GM23248 (cell line): ENCODE results near the gene TSPAN5. TPM values are rescaled to one million over a fixed set of nuclear protein-coding genes. Genes with fewer than 3 reads are reported as not detected.

Source experiments
- DNase-seq: peaks from one replicate; pipeline ENCODE4 v3.0.0-alpha.2; 2015
- H2AFZ ChIP-seq: fragments of 200-600 bp; sonication (generic); 2 replicates; pipeline ENCODE4 v1.6.1; 2016; ENCODE audit warnings: antibody characterized with exemption
- H3F3A ChIP-seq: fragments of 200-600 bp; sonication (generic); 2 replicates; pipeline ENCODE4 v1.6.1; 2016; ENCODE audit warnings: mild to moderate bottlenecking, antibody characterized with exemption, mixed run types; ENCODE audit not compliant: insufficient read depth
- H3K27ac ChIP-seq: fragments of 200-600 bp; sonication (generic); 2 replicates; pipeline ENCODE4 v1.5.1; 2016; ENCODE audit warnings: mild to moderate bottlenecking
- H3K27me3 ChIP-seq: fragments of 200-600 bp; sonication (generic); replicated peaks from 2 replicates; pipeline ENCODE4 v1.6.1; 2016; ENCODE audit warnings: mild to moderate bottlenecking; ENCODE audit not compliant: insufficient read depth
- H3K36me3 ChIP-seq: fragments of 200-600 bp; sonication (generic); 2 replicates; pipeline ENCODE4 v1.6.1; 2016; ENCODE audit warnings: low read depth, mild to moderate bottlenecking
- H3K4me1 ChIP-seq: fragments of 200-600 bp; sonication (generic); 2 replicates; pipeline ENCODE4 v1.6.1; 2016; ENCODE audit warnings: mild to moderate bottlenecking; ENCODE audit not compliant: insufficient read depth
- H3K4me2 ChIP-seq: fragments of 200-600 bp; sonication (generic); one replicate; pipeline ENCODE4 v1.6.1; 2016; ENCODE audit warnings: mild to moderate bottlenecking; ENCODE audit not compliant: unreplicated experiment
- H3K4me3 ChIP-seq: fragments of 200-600 bp; sonication (generic); 2 replicates; pipeline ENCODE4 v1.5.1; 2016; ENCODE audit warnings: mild to moderate bottlenecking
- H3K79me2 ChIP-seq: fragments of 200-600 bp; sonication (generic); 2 replicates; pipeline ENCODE4 v1.6.1; 2016; ENCODE audit warnings: mild to moderate bottlenecking; ENCODE audit not compliant: insufficient read depth
- H3K9ac ChIP-seq: fragments of 200-600 bp; sonication (generic); 2 replicates; pipeline ENCODE4 v1.6.1; 2016; ENCODE audit warnings: mild to moderate bottlenecking
- H3K9me2 ChIP-seq: fragments of 200-600 bp; sonication (generic); 2 replicates; pipeline ENCODE4 v1.6.1; 2016; ENCODE audit warnings: mixed run types, mild to moderate bottlenecking, moderate library complexity; ENCODE audit not compliant: insufficient read depth
- H3K9me3 ChIP-seq: fragments of 200-600 bp; sonication (generic); one replicate; pipeline ENCODE4 v1.6.1; 2017; ENCODE audit warnings: low read depth
- H4K20me1 ChIP-seq: fragments of 200-600 bp; sonication (generic); 2 replicates; pipeline ENCODE4 v1.6.0; 2016; ENCODE audit not compliant: insufficient read depth
- EZH2 ChIP-seq: fragments of 200-600 bp; sonication (generic); IDR thresholded peaks from 2 replicates; pipeline ENCODE4 v1.6.1; 2018; ENCODE audit warnings: antibody characterized with exemption, mild to moderate bottlenecking; ENCODE audit not compliant: insufficient read depth, poor library complexity, severe bottlenecking
- EZH2phosphoT487 ChIP-seq: fragments of 200-600 bp; sonication (generic); IDR thresholded peaks from 2 replicates; pipeline ENCODE4 v1.6.1; 2018; ENCODE audit warnings: antibody characterized with exemption, moderate library complexity, mild to moderate bottlenecking, low read depth; ENCODE audit not compliant: insufficient read depth
- WGBS, 2 experiments: methylation state at CpG; one replicate each; pipeline ENCODE4 v1.1.6; 2015 to 2017; ENCODE audit warnings: low lambda C conversion rate in 2 of 2, low coverage in 1 of 2; ENCODE audit errors: missing lambda C conversion rate in 2 of 2; 5-methylcytosine and 5-hydroxymethylcytosine counted together
- in situ Hi-C: fragments of 300-500 bp; cut with MboI; formaldehyde crosslinking; loops from 2 replicates; pipeline ENCODE4 v1.15.0; 2020
- polyA plus RNA-seq: library from polyadenylated mRNA; unstranded; fragments of >200 nt; fragmentation: Nextera tagmentation; extraction: Ambion mirVana; gene quantifications from 2 replicates; pipeline ENCODE4 v1.2.1, GENCODE V29; 2016
- total RNA-seq: library from RNA; depleted of rRNA; stranded (reverse); fragments of >200 nt; shearing (Covaris generic); gene quantifications from 2 replicates; pipeline ENCODE4 v1.2.3, GENCODE V29; 2014

Gene TSPAN5
- total and polyA plus RNA-seq, 2 experiments from 2014 or later = 61.9 to 76.6 TPM

GRCh38 chr4:98673288-98673644 is 14.9 kb upstream of the TSPAN5 start:
- H3K27me3 ChIP-seq = no peaks in the 10 kb centered on the region
- DNase-seq = no peak
- no peaks in the 10 kb centered on the region for H3F3A ChIP-seq
- no peaks in the 10 kb centered on the region for H3K4me1 ChIP-seq
- H3K4me2 ChIP-seq = no peak overlapping the region
- in situ Hi-C loops = loop anchor here (25.0 kb wide), 1 partner anchor 211 kb away; no protein-coding TSS in a partner anchor
- no peak overlapping the region for H3K9ac ChIP-seq
- no peaks in the 10 kb centered on the region for H4K20me1 ChIP-seq
- TF ChIP-seq EZH2phosphoT487 (no peak), EZH2 (no peak)
- 82 to 86% methylated on average over 3 to 4 of the region's 4 CpGs for WGBS, 2 experiments
- H3K9me3 ChIP-seq = no peaks in the 10 kb centered on the region
- no peak overlapping the region for H3K27ac ChIP-seq
- no peak overlapping the region for H3K4me3 ChIP-seq
- H2AFZ ChIP-seq = no peak overlapping the region
- no peaks in the 10 kb centered on the region for H3K9me2 ChIP-seq
- H3K36me3 ChIP-seq = no peaks in the 10 kb centered on the region
- no peaks in the 10 kb centered on the region for H3K79me2 ChIP-seq

DNA sequence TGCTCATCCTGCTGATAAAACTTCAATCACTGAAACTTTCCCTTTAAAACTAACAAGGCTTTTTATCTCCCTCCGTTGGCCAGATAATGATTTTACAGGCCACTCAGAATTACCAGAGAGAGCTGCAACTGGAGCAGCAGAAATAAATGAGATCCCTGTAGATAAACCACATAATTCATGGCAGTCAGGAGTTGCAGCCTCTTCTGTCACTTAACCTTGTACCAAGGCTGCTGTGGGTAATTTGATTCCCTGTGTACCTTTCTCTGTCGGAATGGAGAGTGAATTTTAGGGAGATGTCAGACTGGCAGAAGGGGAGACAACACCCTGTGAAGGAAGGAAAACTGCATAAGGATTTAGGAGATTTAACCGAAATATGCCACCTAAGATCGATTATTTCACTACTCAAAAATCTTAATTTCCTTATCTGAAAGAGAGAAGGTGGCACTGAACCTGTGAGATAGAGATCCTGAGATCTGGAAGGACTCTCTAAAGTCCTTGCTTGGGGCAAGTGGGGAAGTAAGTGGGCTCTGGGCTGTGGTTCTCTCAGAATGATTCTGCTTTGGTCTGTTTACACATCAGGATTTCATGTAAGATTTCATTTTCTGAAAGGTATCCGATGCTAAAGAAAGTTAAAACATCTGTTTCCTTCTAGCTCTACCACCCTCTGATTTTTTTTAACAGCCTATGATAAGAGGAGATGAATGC is 14.3 kb upstream of the TSPAN5 start:
- no peak overlapping the region for H3K9ac ChIP-seq
- H3F3A ChIP-seq = no peaks in the 10 kb centered on the region
- in situ Hi-C loops = loop anchor here (25.0 kb wide), 1 partner anchor 210 kb away; no protein-coding TSS in a partner anchor
- H3K9me3 ChIP-seq = no peaks in the 10 kb centered on the region
- H3K27ac ChIP-seq = no peak overlapping the region
- no peak for DNase-seq
- no peaks in the 10 kb centered on the region for H3K9me2 ChIP-seq
- H4K20me1 ChIP-seq = no peaks in the 10 kb centered on the region
- H3K4me3 ChIP-seq = no peak overlapping the region
- H3K79me2 ChIP-seq = no peaks in the 10 kb centered on the region
- H3K4me2 ChIP-seq = no peak overlapping the region
- no peak overlapping the region for H2AFZ ChIP-seq
- 68 to 71% methylated on average over 5 of the region's 5 CpGs for WGBS, 2 experiments
- no peak for TF ChIP-seq EZH2
- no peak for TF ChIP-seq EZH2phosphoT487
- H3K27me3 ChIP-seq = no peaks in the 10 kb centered on the region
- no peaks in the 10 kb centered on the region for H3K4me1 ChIP-seq
- no peaks in the 10 kb centered on the region for H3K36me3 ChIP-seq

GRCh38 chr4:98671131-98671530 is 12.7 kb upstream of the TSPAN5 start:
- in situ Hi-C loops = loop anchor here (25.0 kb wide), 1 partner anchor 209 kb away; no protein-coding TSS in a partner anchor
- TF ChIP-seq EZH2 (no peak), EZH2phosphoT487 (no peak)

GRCh38 chr4:98670186-98670585 is 11.8 kb upstream of the TSPAN5 start:
- in situ Hi-C loops = loop anchor here (25.0 kb wide), 1 partner anchor 208 kb away; no protein-coding TSS in a partner anchor
- Histone ChIP-seq H3K27ac (no peak overlapping the region), H3K9me2 (no peaks in the 10 kb centered on the region), H3K4me1 (no peaks in the 10 kb centered on the region), H3K27me3 (no peaks in the 10 kb centered on the region), H4K20me1 (no peaks in the 10 kb centered on the region), H2AFZ (no peak overlapping the region), H3K36me3 (no peaks in the 10 kb centered on the region), H3K4me2 (no peak overlapping the region), H3K9me3 (no peaks in the 10 kb centered on the region), H3K4me3 (no peak overlapping the region), H3K79me2 (no peaks in the 10 kb centered on the region), H3K9ac (no peak overlapping the region), H3F3A (no peaks in the 10 kb centered on the region)
- DNase-seq = no peak
- 92 to 95% methylated on average over 5 of the region's 5 CpGs for WGBS, 2 experiments
- TF ChIP-seq EZH2 (no peak), EZH2phosphoT487 (no peak)

More at GRCh38 chr4:98671131-98671530, 12.7 kb upstream of the TSPAN5 start:
- H3F3A ChIP-seq = no peaks in the 10 kb centered on the region
- no peaks in the 10 kb centered on the region for H3K27me3 ChIP-seq
- no peak overlapping the region for H3K9ac ChIP-seq
- H4K20me1 ChIP-seq = no peaks in the 10 kb centered on the region
- no peaks in the 10 kb centered on the region for H3K9me2 ChIP-seq
- no peak overlapping the region for H3K4me2 ChIP-seq
- no peak overlapping the region for H3K4me3 ChIP-seq
- H2AFZ ChIP-seq = no peak overlapping the region
- no peaks in the 10 kb centered on the region for H3K36me3 ChIP-seq
- no peaks in the 10 kb centered on the region for H3K9me3 ChIP-seq
- H3K4me1 ChIP-seq = no peaks in the 10 kb centered on the region
- H3K79me2 ChIP-seq = no peaks in the 10 kb centered on the region
- DNase-seq = no peak
- H3K27ac ChIP-seq = no peak overlapping the region
